ENCODE results near the gene PTTG1IP.
"Not testable (repeated sequence)": the region's sequence is repeated elsewhere in the genome, so short reads cannot be mapped to it uniquely, and the experiment has no call there.

The PTTG1IP gene

DNA sequence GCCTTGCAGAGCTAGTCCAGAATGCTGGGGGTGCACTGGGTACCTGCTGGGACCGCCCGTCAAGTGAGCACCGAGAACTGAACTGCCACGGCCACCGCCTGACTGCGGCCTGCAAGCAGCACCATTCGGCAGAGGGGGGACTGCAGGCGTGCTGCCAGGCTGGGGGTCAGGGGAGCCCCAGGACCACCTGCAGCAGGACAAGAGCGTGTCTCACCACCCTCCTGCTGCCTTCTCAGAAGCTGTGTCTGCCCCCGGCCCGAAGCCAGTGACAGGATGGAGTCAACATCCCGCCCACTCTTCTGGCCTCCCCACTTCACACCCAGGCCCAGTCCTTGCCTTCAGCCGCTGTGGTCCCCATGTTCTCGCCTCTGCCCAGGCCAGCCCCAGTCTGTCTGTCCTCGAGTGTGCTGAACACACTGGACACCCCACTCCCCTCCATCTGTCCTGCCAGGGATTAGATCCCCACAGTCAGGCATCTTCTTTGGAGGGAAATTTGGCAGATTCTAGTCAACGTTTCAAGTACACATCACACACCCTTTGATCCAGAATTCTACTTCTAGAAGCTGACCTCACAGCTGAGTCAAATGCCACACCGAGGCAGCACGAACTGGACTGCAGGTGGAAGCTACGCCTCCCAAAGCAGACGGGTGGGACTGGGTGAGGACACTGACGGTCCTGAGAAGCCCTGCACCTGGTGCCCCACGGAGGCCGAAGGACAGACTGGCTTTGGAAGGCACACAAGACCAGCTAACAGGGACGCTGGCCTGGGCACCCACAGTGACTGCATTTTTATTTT lies 26.0 kb downstream of the PTTG1IP start:
- no peak for DNase-seq

- DNase-seq, result peak in 18 of 56 donors; percentile 4 to 57 (median 29)
Observed at GRCh38 chr21:44846485-44847260, 26.8 kb downstream of the PTTG1IP start.

GRCh38 chr21:44846224-44846484 lies 27.3 kb downstream of the PTTG1IP start:
- no peak for DNase-seq

DNA sequence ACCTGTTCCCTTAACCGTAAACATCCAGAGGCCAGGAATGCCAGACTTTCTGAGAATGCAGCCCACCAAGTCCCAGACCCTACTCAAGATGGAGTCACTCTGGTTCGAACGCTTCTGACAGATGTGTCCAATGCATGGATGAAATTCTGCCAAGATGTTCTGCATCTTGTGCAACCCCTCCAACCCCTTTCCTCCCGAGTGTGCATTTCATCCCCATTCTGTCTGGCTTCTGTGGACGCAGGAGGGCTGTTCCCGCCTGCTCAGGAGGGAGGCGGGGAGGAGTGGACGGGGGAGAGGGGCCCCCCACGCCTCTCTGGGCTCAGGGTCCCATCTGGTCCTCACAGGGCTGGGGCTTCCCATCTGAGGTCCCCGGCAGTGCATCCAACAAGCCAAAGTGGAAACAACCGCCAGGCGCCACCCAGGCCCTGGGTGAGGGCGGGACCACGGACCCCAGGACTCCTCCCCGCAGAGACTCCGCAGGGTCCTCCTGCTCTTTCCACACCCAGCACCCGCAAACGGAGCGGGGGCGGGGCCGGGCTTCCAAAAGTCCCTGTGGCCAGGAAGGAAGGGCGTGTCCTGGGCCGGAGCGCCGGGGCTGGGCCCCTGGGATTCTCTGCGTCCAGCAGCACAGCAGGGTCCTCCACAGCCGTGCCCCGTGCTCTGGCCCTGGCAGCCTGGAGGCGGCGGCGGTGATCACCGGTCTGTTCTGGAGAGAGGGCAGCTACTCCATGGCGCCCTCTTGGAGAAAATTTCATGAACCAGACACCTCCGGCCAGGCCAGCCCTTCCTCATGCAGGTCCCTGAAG lies 27.9 kb downstream of the PTTG1IP start:
- DNase-seq, result peak in 13 of 56 donors; percentile 4 to 53 (median 17)

- no peak for DNase-seq
Observed at GRCh38 chr21:44844256-44844655, 29.2 kb downstream of the PTTG1IP start.

DNA sequence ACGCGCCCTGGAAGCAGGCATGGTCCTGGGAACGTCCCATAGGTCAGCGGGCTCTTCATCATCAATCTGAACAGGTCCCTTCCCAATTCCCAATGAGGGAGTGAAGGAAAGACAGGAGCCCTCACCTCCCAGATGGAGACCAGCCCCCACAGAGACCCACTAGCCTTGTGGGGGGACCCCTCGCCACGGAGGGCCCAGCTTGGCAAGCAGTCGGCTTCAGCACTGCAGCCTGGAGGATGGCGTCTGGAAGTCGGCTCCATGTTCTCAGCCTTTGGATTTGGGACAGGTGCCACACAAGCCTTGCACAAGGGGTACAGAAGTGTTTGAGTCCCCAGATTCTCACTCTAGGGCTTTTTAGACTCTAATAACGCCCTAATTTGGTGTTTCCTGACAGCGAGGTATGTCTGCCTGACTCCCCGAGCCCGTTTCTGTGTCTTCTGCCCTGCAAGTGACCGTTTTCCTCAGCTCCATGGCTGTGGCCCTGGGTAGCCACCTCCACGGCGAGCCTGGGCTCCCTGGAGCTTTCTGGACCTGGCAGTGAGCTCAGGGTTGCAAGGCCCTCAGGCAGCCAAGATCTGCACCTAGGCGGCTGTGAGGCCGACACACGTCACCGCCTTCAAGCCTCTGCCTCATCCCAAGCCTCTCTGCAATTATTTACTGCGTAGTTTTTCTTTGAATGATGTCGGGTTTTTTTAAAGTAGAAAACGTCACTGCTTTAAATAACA lies 30.6 kb downstream of the PTTG1IP start:
- no peak for DNase-seq

- no peak for DNase-seq
Observed at GRCh38 chr21:44842087-44842486, 31.4 kb downstream of the PTTG1IP start.

DNA sequence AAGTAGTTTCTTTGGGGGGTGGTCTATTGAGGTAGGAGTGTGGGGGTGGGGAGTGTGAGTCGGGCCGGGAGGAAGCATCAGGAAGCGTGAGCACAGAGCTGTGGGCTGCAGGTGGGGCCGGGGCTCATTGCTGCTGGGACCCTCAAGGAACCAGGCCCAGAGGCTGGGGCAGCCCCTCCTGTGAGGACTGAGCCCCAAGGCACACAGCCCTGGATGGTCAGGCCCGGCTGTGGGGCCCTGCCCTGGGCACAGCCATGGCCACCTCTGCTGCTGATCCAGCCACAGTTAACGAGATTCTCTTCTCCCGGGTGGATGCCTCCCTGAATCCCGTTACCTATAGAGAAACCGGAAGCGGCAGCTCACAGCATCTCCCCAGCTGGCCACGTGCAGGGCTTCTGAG lies 32.7 kb downstream of the PTTG1IP start:
- DNase-seq, result no peak

DNA sequence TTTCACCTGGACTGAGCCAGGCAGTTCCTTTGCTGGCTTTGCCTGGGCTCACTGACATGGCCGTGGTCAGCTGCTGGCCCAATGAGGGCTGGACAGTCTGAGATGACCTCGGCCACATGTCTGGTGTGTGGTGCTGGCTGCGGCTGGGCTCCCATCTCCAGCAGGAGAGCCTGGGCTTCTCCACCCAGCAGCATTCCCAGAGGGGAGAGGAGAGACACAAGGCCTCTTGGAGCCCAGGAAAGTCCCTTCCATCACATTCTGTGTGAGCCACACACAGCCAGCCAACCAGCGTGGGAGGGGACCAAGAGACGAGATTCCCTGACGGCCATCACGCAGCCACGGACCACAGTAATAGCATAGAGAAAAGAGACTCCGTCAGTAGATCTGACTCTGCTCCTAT lies 34.5 kb downstream of the PTTG1IP start:
- DNase-seq, result no peak

DNA sequence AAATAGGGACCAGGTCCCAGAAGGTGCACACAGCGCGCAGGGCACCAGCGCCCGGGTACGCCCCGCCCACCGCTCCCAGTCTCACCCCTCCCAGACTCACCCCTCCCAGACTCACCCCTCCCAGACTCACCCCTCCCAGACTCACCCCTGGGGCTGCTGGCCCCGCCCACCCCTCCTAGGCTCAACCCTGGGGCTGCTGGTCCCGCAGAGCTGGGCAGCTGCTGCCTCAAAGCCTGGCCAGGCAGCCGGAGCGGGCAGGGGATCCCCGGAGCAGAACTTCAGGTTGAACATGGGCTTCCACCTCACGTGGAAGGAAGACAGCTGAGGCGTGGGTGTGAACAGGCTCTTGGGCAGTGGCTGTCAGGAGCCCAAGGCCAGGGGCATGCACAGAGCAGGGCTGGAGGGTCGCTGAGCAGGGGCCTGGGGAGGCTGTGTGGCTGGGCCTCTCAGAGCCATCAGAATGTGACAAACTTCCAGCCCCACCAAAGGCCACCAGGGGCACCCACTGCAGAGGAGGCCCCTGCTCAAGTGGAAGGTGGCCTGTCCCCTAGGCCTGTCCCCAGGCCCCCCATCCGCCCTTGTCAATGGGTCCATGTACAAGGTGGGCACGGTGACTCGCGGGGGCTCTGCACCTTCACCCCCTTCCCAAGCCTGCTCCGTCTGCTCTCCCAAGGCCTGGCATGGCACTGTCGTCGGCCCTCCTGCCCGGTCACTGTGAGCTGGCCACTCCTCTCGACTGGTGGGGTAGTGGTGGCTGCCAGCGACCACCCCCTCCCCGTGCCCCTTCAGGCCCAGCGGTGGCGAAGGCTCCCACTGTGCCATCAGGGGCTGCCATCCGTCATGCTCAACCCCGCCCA lies 35.2 kb downstream of the PTTG1IP start:
- DNase-seq, result no peak

DNA sequence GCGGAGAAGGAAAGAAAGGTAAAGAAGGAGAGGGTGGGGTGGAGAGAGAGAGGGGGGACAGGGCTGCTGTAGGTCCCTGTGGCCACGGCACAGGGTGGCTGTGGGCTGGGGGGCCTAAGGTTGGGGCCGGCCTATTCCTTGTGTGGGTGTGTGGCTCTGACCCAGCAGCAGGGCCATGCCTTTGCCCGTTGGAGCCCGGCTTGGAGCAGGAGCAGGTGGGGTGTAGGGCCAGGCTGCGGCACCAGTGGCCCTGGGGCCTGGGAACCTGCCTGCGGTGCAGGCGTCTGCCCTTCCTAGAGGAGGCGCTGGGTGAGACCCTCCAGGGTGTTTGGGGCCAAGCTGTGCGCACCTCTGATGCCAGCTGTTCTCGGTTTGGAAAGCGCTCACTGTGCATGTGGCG lies 36.0 kb downstream of the PTTG1IP start:
- no peak for DNase-seq

- peak in 1 of 56 donors; percentile 8 for DNase-seq
Observed at GRCh38 chr21:44836666-44837471, 36.6 kb downstream of the PTTG1IP start.

GRCh38 chr21:44836349-44836665 lies 37.2 kb downstream of the PTTG1IP start:
- no peak for DNase-seq

DNA sequence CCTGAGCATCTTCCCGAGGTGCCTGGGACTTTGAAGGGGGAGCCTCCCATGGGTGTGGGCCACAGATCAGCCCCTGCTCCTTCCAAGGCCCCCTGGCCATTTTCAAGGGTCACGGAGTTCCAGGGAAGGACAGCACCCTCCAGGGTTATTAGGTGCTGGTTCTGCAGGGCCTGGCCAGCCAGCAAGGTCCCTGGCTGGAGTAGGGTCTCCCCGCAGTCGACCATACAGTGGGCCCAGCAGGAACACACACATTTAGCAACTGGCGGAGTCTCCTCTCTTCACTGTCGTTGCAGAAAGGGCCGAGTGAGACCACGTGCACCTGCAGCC lies 37.9 kb downstream of the PTTG1IP start:
- no peak for DNase-seq

GRCh38 chr21:44834951-44835646 lies 38.4 kb downstream of the PTTG1IP start:
- no peak for DNase-seq

GRCh38 chr21:44834231-44834950 lies 39.1 kb downstream of the PTTG1IP start:
- no peak for DNase-seq

- DNase-seq, result no peak
Observed at GRCh38 chr21:44833663-44834062, 39.8 kb downstream of the PTTG1IP start.

DNA sequence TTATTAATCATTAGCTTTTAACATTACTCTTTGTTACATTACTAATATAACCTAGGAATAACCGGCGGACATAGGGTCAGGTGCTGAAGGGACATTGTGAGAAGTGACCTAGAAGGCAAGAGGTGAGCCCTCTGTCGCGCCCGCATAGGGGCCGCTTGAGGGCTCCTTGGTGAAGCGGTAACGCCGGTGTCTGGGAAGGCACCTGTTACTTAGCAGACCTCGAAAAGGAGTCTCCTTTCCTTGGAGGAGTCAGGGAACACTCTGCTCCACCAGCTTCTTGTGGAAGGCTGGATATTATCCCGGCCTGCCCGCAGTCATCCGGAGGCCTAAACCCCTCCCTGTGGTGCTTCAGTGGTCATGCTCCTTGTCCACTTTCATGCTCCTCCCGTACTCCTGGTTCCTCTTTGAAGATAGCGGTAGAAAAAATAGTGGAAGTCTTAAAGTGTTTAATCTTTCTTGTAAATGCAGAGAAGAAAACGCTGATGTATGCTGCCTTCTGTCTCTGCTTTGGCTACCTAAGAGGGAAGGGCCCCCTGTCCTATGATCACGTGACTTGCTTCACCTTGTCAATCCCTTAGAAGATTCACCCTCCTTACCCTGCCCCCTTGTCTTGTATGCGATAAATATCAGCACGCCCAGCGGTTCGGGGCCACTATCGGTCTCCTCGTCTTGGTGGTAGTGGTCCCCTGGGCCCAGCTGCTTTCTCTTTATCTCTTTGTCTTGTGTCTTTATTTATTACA lies 40.8 kb downstream of the PTTG1IP start:
- not testable (repeated sequence) for DNase-seq

Measured in nucleus accumbens (tissue), 56 donors.